K562 (cell line): ENCODE results near the gene PFKL. TPM values are rescaled to one million over a fixed set of nuclear protein-coding genes. Genes with fewer than 3 reads are reported as not detected.

ENCODE experiments used
- ATAC-seq: fragments of 200-7000 bp; cut with Tn5 transposase; 3 replicates; pipeline ENCODE4 v1.9.1; 2020; ENCODE audit warnings: moderate library complexity
- BruUV-seq: library from RNA; stranded (reverse); fragments of 400-500 nt; replicated peaks from 2 replicates; lab custom pipeline; 2021; lab: Mats Ljungman, UMichigan
- CTCF ChIA-PET: fragments of 300-600 bp; formaldehyde crosslinking; extraction: SDS; loops from one replicate; lab custom pipeline; 2021; ENCODE audit warnings: low intra/inter-chr PET ratio; lab: Yijun Ruan, JAX
- POLR2A ChIA-PET: fragments of 300-600, 350-650 bp; sonication (Branson Sonifier 250); formaldehyde crosslinking; extraction: SDS; loops from one replicate; lab custom pipeline; 2021; ENCODE audit warnings: antibody characterized with exemption, inconsistent platforms; lab: Yijun Ruan, JAX
- DNase-seq, 4 experiments: peaks; one replicate each; pipeline versions ENCODE4 v3.0.0 to v3.0.0-alpha.2; 2011 to 2018; ENCODE audit warnings: low spot score in 3 of 4, mixed read lengths in 3 of 4; ENCODE audit errors: extremely low read depth in 1 of 4
- FAIRE-seq: peaks from 2 replicates; lab custom pipeline; 2011; peaks lifted over from hg19 to GRCh38; lab: Jason Lieb, UNC
- H2AFZ ChIP-seq: 2 replicates; pipeline ENCODE4 v1.6.0; 2011; ENCODE audit warnings: low read depth, low read length, control low read depth, inconsistent platforms
- H3K27ac ChIP-seq: fragments of 200-600 bp; 3 replicates; pipeline ENCODE4 v1.8.0; 2011; ENCODE audit warnings: low read depth, mild to moderate bottlenecking, control low read depth, inconsistent platforms, low read length, moderate library complexity, mixed read lengths; ENCODE audit errors: extremely low read depth
- H3K27me3 ChIP-seq, 2 experiments: fragments of 300-600 bp in 1 of 2; 2 replicates in 1 of 2; 3 replicates in 1 of 2; pipeline versions ENCODE4 v1.6.0 to v1.8.0; 2011; ENCODE audit warnings: inconsistent platforms in 2 of 2, low read length in 2 of 2, mild to moderate bottlenecking in 1 of 2, mixed read lengths in 1 of 2, moderate library complexity in 1 of 2; ENCODE audit not compliant: control insufficient read depth in 2 of 2, insufficient read depth in 2 of 2
- H3K36me3 ChIP-seq: fragments of 300-600 bp; 3 replicates; pipeline ENCODE4 v1.8.0; 2011; ENCODE audit warnings: mild to moderate bottlenecking, low read length, inconsistent platforms; ENCODE audit not compliant: control insufficient read depth, insufficient read depth
- H3K4me1 ChIP-seq, 2 experiments: fragments of 200-600 bp in 1 of 2; replicated peaks in 1 of 2; 2 replicates in 1 of 2; 3 replicates in 1 of 2; pipeline versions ENCODE4 v1.5.1 to v1.8.0; 2011; ENCODE audit warnings: inconsistent platforms in 2 of 2, low read length in 2 of 2, mild to moderate bottlenecking in 1 of 2, mixed read lengths in 1 of 2, moderate library complexity in 1 of 2; ENCODE audit not compliant: control insufficient read depth in 2 of 2, insufficient read depth in 2 of 2
- H3K4me2 ChIP-seq: 2 replicates; pipeline ENCODE4 v1.6.1; 2011; ENCODE audit warnings: low read length, control low read depth, inconsistent platforms, mixed read lengths; ENCODE audit not compliant: insufficient read depth
- H3K4me3 ChIP-seq: fragments of 200-600 bp; sonication (generic), shearing (Covaris generic); 2 replicates; pipeline ENCODE4 v1.5.1; 2016; ENCODE audit warnings: control low read depth, inconsistent platforms
- H3K79me2 ChIP-seq: fragments of 200-600 bp; 3 replicates; pipeline ENCODE4 v1.8.0; 2011; ENCODE audit warnings: low read length, inconsistent platforms; ENCODE audit not compliant: control insufficient read depth, insufficient read depth
- H3K9ac ChIP-seq, 2 experiments: 2 replicates each; pipeline versions ENCODE4 v1.6.0 to v1.6.1; 2011; ENCODE audit warnings: low read depth in 2 of 2, low read length in 2 of 2, control low read depth in 1 of 2, inconsistent platforms in 1 of 2, mild to moderate bottlenecking in 1 of 2, mixed read lengths in 1 of 2; ENCODE audit not compliant: insufficient read depth in 1 of 2
- H3K9me1 ChIP-seq: one replicate; pipeline ENCODE4 v1.6.0; 2011; ENCODE audit warnings: inconsistent platforms, mild to moderate bottlenecking, low read length, moderate library complexity; ENCODE audit not compliant: control insufficient read depth, insufficient read depth
- H3K9me3 ChIP-seq: replicated peaks from 2 replicates; pipeline ENCODE4 v1.5.1; 2011; ENCODE audit warnings: low read depth, low read length, inconsistent platforms; ENCODE audit not compliant: control insufficient read depth, insufficient read depth
- H4K20me1 ChIP-seq: replicated peaks from 2 replicates; pipeline ENCODE4 v1.6.1; 2011; ENCODE audit warnings: low read length, inconsistent platforms, mixed read lengths; ENCODE audit not compliant: control insufficient read depth, insufficient read depth
- WGBS: fragments of 100-300 bp; shearing (Covaris generic); methylation state at CpG from one replicate; pipeline ENCODE4 v1.1.6; 2016; ENCODE audit warnings: low coverage, mixed read lengths; ENCODE audit not compliant: insufficient coverage; ENCODE audit errors: missing lambda C conversion rate; 5-methylcytosine and 5-hydroxymethylcytosine counted together
- in situ Hi-C: fragments of 300-500 bp; cut with MboI; formaldehyde crosslinking; loops from 4 replicates; pipeline ENCODE4 v1.15.0; 2018; ENCODE audit warnings: inconsistent platforms, mixed read lengths
- intact Hi-C: fragments of 100-400 bp; cut with micrococcal nuclease; formaldehyde crosslinking; loops from 2 replicates; pipeline ENCODE4 v1.14.2; 2022
- polyA plus RNA-seq, 8 experiments: library from polyadenylated mRNA; depleted of rRNA in 4 of 8; stranded (reverse) in 5 of 8; unstranded in 3 of 8; fragments of >200 nt; fragmentation: Nextera tagmentation in 2 of 8; fragmentation: Illumina TruSeq in 1 of 8; extraction: Ambion mirVana in 2 of 8; extraction: Trizol in 1 of 8; gene quantifications; 2 replicates each; pipeline versions ENCODE4 v1.2.1 to v1.2.3, GENCODE V29; 2011 to 2014; ENCODE audit warnings: inconsistent platforms in 1 of 8, missing spikeins in 1 of 8
- total RNA-seq, 7 experiments: library from RNA; depleted of rRNA in 6 of 7; stranded (reverse); fragments of >200 nt in 6 of 7; fragmentation: Illumina TruSeq in 2 of 7; extraction: Trizol in 2 of 7; gene quantifications; 2 replicates each; pipeline versions ENCODE4 v1.2.1 to v1.2.3, GENCODE V29; 2011 to 2021; ENCODE audit warnings: low replicate concordance in 1 of 7
- TF ChIP-seq, protein P1 (sequence below), 2 experiments: fragments of 450-650 bp in 1 of 2; IDR thresholded peaks; 2 replicates each; pipeline ENCODE4 v1.6.1; 2011 to 2017; ENCODE audit warnings: low read depth in 2 of 2, antibody characterized with exemption in 1 of 2, borderline replicate concordance in 1 of 2, low read length in 1 of 2, mild to moderate bottlenecking in 1 of 2, mixed read lengths in 1 of 2; ENCODE audit not compliant: control insufficient read depth in 1 of 2

PFKL gene
- total and polyA plus RNA-seq, 9 of the 15 experiments (the other 6 are each of a cell fraction or from before 2014, with no cell fraction given): 1.1 to 124 (median 45.6) TPM

DNA sequence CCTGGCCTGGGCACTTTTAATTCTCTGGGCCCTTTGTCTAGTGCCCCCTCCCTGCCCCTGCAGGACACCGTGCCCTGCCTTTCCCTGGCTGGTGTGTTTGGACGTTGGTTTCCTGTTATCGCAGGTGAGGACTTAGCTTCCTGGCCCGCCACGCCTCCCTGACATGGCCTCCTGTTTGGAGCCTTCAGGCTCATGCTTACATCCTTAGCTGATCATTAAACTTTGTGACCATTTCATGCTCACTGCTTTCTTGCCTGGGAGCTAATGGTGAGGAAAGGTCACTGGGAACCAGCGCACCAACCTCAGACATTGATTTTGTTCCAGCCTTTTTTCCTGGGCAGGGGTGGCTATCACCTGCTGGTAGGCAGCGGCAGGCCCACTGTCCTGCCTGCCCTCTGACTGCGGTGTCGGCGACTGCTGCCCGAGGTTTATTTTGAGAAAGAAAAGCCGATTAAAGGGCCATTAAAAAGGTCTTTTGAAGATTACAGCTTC, 3.7 kb downstream of the PFKL start:
- POLR2A ChIA-PET: interaction anchor here (0.8 to 1.8 kb wide), 3 partner anchors 12 to 34 kb away, joined by 5 to 8 read pairs (median 6); no protein-coding TSS in a partner anchor
- BruUV-seq: no TSS peak
- H3K9ac ChIP-seq: peak overlapping the region in 1 of 2 experiments; percentile 73; a peak in 1 of 4 replicates

More for the DNA sequence above, 3.7 kb downstream of the PFKL start:
- peaks cover 51% of the 10 kb centered on the region for H3K79me2 ChIP-seq
- H3K4me2 ChIP-seq: no peak overlapping the region
- H3K4me3 ChIP-seq: no peak overlapping the region
- TF ChIP-seq, protein P1, sequence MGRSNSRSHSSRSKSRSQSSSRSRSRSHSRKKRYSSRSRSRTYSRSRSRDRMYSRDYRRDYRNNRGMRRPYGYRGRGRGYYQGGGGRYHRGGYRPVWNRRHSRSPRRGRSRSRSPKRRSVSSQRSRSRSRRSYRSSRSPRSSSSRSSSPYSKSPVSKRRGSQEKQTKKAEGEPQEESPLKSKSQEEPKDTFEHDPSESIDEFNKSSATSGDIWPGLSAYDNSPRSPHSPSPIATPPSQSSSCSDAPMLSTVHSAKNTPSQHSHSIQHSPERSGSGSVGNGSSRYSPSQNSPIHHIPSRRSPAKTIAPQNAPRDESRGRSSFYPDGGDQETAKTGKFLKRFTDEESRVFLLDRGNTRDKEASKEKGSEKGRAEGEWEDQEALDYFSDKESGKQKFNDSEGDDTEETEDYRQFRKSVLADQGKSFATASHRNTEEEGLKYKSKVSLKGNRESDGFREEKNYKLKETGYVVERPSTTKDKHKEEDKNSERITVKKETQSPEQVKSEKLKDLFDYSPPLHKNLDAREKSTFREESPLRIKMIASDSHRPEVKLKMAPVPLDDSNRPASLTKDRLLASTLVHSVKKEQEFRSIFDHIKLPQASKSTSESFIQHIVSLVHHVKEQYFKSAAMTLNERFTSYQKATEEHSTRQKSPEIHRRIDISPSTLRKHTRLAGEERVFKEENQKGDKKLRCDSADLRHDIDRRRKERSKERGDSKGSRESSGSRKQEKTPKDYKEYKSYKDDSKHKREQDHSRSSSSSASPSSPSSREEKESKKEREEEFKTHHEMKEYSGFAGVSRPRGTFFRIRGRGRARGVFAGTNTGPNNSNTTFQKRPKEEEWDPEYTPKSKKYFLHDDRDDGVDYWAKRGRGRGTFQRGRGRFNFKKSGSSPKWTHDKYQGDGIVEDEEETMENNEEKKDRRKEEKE (IDR thresholded peaks at IDR 0.05; ENCODE audit: borderline replicate concordance in 1 of 2, control insufficient read depth in 1 of 2, low read depth in 2 of 2, low read length in 1 of 2): no peak
- TF ChIP-seq, all 486 proteins: peak for 0
- H3K27ac ChIP-seq: no peak overlapping the region
- H3K36me3 ChIP-seq: peaks cover 32% of the 10 kb centered on the region; the same call in 2 of the 3 replicates
- peaks cover 11% of the 10 kb centered on the region for H3K9me1 ChIP-seq
- H4K20me1 ChIP-seq: peaks cover 44% of the 10 kb centered on the region
- intact Hi-C loops (no loop called here), in situ Hi-C loops (no loop called here)
- no peak for ATAC-seq
- H3K27me3 ChIP-seq: no peaks in the 10 kb centered on the region
- CTCF ChIA-PET: no interaction called here
- DNase-seq: no peak
- no peaks in the 10 kb centered on the region for H3K9me3 ChIP-seq
- FAIRE-seq: peak; percentile 26
- WGBS: 77% methylated on average over 12 of the region's 12 CpGs
- H3K4me1 ChIP-seq: peaks cover 13 to 78% of the 10 kb centered on the region in 2 experiments
- H2AFZ ChIP-seq: no peak overlapping the region
